Measurements from ENCODE around the gene MICAL3. TPM values are rescaled to one million over a fixed set of nuclear protein-coding genes. Genes with fewer than 3 reads are reported as not detected.

Gene MICAL3
- total and polyA plus RNA-seq, 3 donors from 2014 or later, result 103 to 106 (median 104) TPM

DNA sequence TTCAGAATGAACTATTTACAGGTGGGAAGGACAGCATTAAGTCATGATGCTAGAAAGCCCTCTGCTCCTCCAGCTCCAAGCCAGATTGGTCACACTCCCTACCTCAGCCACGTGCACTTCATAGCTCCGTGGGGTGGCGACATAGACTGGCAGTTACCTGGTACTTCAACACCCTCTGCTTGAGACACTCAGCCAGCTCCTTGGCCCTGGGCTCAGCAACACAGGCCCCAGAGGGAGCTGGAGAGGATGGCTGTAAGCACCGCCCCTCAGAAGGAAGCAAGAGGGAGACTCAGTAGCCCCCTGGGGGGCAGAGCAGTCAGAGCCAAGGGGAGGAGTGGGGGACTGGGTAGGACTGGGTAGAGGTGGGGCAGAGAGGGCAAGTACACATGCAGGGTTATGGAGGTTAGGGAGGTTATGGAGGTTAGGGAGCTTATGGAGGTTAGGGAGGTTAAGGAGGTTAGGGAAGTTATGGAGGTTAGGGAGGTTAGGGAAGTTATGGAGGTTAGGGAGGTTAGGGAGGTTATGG is 148.0 kb downstream of the MICAL3 start:
- Histone ChIP-seq H3K27ac (no peak overlapping the region), H3K4me1 (no peaks in the 10 kb centered on the region), H3K36me3 (ENCODE audit: low read depth, missing control alignments) (no peaks in the 10 kb centered on the region), H3K27me3 (no peaks in the 10 kb centered on the region), H3K9me3 (no peaks in the 10 kb centered on the region), H3K4me3 (no peak overlapping the region)
- no peak for DNase-seq
- intact Hi-C loops (cut with DNase I; ENCODE audit: low total_unique reads), result no loop called here
- TF ChIP-seq POLR2A (IDR thresholded peaks at IDR 0.05), result no peak
- TF ChIP-seq, protein P1, sequence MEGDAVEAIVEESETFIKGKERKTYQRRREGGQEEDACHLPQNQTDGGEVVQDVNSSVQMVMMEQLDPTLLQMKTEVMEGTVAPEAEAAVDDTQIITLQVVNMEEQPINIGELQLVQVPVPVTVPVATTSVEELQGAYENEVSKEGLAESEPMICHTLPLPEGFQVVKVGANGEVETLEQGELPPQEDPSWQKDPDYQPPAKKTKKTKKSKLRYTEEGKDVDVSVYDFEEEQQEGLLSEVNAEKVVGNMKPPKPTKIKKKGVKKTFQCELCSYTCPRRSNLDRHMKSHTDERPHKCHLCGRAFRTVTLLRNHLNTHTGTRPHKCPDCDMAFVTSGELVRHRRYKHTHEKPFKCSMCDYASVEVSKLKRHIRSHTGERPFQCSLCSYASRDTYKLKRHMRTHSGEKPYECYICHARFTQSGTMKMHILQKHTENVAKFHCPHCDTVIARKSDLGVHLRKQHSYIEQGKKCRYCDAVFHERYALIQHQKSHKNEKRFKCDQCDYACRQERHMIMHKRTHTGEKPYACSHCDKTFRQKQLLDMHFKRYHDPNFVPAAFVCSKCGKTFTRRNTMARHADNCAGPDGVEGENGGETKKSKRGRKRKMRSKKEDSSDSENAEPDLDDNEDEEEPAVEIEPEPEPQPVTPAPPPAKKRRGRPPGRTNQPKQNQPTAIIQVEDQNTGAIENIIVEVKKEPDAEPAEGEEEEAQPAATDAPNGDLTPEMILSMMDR (IDR thresholded peaks at IDR 0.05), result no peak
- WGBS, 2 donors, result 64 to 84% methylated on average over 4 of the region's 4 CpGs

- no peaks in the 10 kb centered on the region for H3K9me3 ChIP-seq
- H3K4me3 ChIP-seq, result no peak overlapping the region
- no peaks in the 10 kb centered on the region for H3K36me3 ChIP-seq (ENCODE audit: low read depth, missing control alignments)
- 93 to 94% methylated on average over 12 of the region's 12 CpGs for WGBS, 2 donors
- H3K27ac ChIP-seq, result no peak overlapping the region
- intact Hi-C loops (cut with DNase I; ENCODE audit: low total_unique reads), result no loop called here
- no peaks in the 10 kb centered on the region for H3K4me1 ChIP-seq
- TF ChIP-seq POLR2A (IDR thresholded peaks at IDR 0.05), result no peak
- TF ChIP-seq, protein P1 (IDR thresholded peaks at IDR 0.05), result no peak
- H3K27me3 ChIP-seq, result no peaks in the 10 kb centered on the region
- DNase-seq, result no peak
Measured at GRCh38 chr22:17875631-17876030, 148.7 kb downstream of the MICAL3 start.

- DNase-seq, result no peak
- TF ChIP-seq, protein P1 (IDR thresholded peaks at IDR 0.05), result no peak
- no peak for TF ChIP-seq POLR2A (IDR thresholded peaks at IDR 0.05)
- no peaks in the 10 kb centered on the region for H3K36me3 ChIP-seq (ENCODE audit: low read depth, missing control alignments)
- H3K4me3 ChIP-seq, result no peak overlapping the region
- no peaks in the 10 kb centered on the region for H3K9me3 ChIP-seq
- H3K4me1 ChIP-seq, result no peaks in the 10 kb centered on the region
- WGBS, 2 donors, result 94% methylated on average over 15 of the region's 15 CpGs
- no peaks in the 10 kb centered on the region for H3K27me3 ChIP-seq
- intact Hi-C loops (cut with DNase I; ENCODE audit: low total_unique reads), result no loop called here
- H3K27ac ChIP-seq, result no peak overlapping the region
Measured at GRCh38 chr22:17875156-17875555, 149.2 kb downstream of the MICAL3 start.

- DNase-seq, result no peak
Measured at GRCh38 chr22:17874231-17874905, 150.0 kb downstream of the MICAL3 start.

More at GRCh38 chr22:17874231-17874905, 150.0 kb downstream of the MICAL3 start:
- no peaks in the 10 kb centered on the region for H3K36me3 ChIP-seq (ENCODE audit: low read depth, missing control alignments)
- intact Hi-C loops (cut with DNase I; ENCODE audit: low total_unique reads), result no loop called here
- no peak overlapping the region for H3K4me3 ChIP-seq
- 92 to 93% methylated on average over 15 of the region's 15 CpGs for WGBS, 2 donors
- TF ChIP-seq, protein P1 (IDR thresholded peaks at IDR 0.05), result no peak
- no peak for TF ChIP-seq POLR2A (IDR thresholded peaks at IDR 0.05)
- no peaks in the 10 kb centered on the region for H3K9me3 ChIP-seq
- H3K27me3 ChIP-seq, result no peaks in the 10 kb centered on the region
- H3K27ac ChIP-seq, result no peak overlapping the region
- no peaks in the 10 kb centered on the region for H3K4me1 ChIP-seq

All from testis (tissue), 3 donors.